ENCODE data around the gene PTPN2.
"Not testable (repeated sequence)": the region's sequence is repeated elsewhere in the genome, so short reads cannot be mapped to it uniquely, and the experiment has no call there.

PTPN2 gene

DNA sequence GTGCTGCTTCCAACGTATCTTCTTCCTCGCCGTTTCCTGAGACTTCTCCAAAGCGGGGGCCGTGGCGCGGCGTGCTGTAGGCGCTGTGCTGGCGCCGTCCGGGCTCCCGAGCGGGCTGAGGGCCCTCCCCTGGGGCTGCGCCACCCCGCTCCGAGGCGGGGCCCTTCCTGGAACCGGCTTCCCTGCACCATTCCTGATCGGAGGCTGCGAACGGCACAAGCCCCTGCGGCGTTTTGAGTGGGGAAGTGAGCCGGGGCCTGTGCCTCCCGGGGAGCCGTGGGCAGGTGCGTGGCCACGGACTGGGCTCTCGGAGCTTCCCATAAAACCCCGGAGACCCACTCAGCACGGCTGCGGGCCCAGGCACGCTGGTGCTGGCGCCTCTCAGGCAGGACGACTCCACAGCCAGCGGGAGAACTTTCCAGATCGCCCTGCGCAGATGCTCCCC is 106.5 kb downstream of the PTPN2 start:
- Histone ChIP-seq H3K36me3 (ENCODE audit: insufficient read depth) (no peaks in the 10 kb centered on the region), H4K20me1 (ENCODE audit: insufficient read depth) (no peaks in the 10 kb centered on the region), H2AFZ (ENCODE audit: low read depth) (no peak overlapping the region), H3K4me1 (ENCODE audit: low read depth, poor library complexity, severe bottlenecking) (no peaks in the 10 kb centered on the region), H3K4me2 (no peak overlapping the region), H3K27ac (no peak overlapping the region), H3K4me3 (IDR thresholded peaks at IDR 0.05; ENCODE audit: insufficient read depth, low read depth, low read length) (no peak overlapping the region), H3K79me2 (ENCODE audit: insufficient read depth, low read depth) (no peaks in the 10 kb centered on the region), H3K9ac (no peak overlapping the region), H3K27me3 (ENCODE audit: insufficient read depth, low read depth) (no peaks in the 10 kb centered on the region)
- TF ChIP-seq CTCF (conservative IDR thresholded peaks at IDR 0.05; ENCODE audit: low read depth, low read length): no peak

GRCh38 chr18:12776821-12777471 is 107.1 kb downstream of the PTPN2 start:
- no peak for TF ChIP-seq CTCF (conservative IDR thresholded peaks at IDR 0.05; ENCODE audit: low read depth, low read length)
- Histone ChIP-seq H3K27ac (no peak overlapping the region), H3K36me3 (ENCODE audit: insufficient read depth) (no peaks in the 10 kb centered on the region), H2AFZ (ENCODE audit: low read depth) (no peak overlapping the region), H3K4me3 (IDR thresholded peaks at IDR 0.05; ENCODE audit: insufficient read depth, low read depth, low read length) (no peak overlapping the region), H3K9ac (no peak overlapping the region), H3K79me2 (ENCODE audit: insufficient read depth, low read depth) (no peaks in the 10 kb centered on the region), H3K27me3 (ENCODE audit: insufficient read depth, low read depth) (no peaks in the 10 kb centered on the region), H3K4me1 (ENCODE audit: low read depth, poor library complexity, severe bottlenecking) (no peaks in the 10 kb centered on the region), H3K4me2 (no peak overlapping the region), H4K20me1 (ENCODE audit: insufficient read depth) (no peaks in the 10 kb centered on the region)

DNA sequence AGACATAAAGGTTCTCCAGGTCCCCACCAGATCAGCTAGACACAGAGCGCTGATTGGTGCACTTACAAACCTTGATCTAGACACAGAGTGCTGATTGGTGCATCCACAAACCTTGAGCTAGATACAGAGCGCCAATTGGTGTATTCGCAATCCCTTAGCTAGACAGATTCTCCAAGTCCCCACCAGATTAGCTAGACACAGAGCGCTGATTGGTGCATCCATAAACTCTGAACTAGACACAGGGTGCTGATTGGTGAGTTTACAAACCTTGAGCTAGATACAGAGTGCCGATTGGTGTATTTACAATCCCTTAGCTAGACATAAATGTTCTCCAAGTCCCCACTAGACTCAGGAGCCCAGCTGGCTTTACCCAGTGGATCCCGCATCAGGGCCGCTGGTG is 107.6 kb downstream of the PTPN2 start:
- not testable (repeated sequence) for H3K27ac ChIP-seq; H3K36me3 ChIP-seq (ENCODE audit: insufficient read depth); H4K20me1 ChIP-seq (ENCODE audit: insufficient read depth); H3K4me3 ChIP-seq (IDR thresholded peaks at IDR 0.05; ENCODE audit: insufficient read depth, low read depth, low read length); H3K27me3 ChIP-seq (ENCODE audit: insufficient read depth, low read depth); H3K9ac ChIP-seq; H3K4me1 ChIP-seq (ENCODE audit: low read depth, poor library complexity, severe bottlenecking); H3K4me2 ChIP-seq; H2AFZ ChIP-seq (ENCODE audit: low read depth); H3K79me2 ChIP-seq (ENCODE audit: insufficient read depth, low read depth)

GRCh38 chr18:12774982-12775381 is 109.1 kb downstream of the PTPN2 start:
- Histone ChIP-seq H3K36me3 (ENCODE audit: insufficient read depth) (no peaks in the 10 kb centered on the region), H3K4me1 (ENCODE audit: low read depth, poor library complexity, severe bottlenecking) (no peaks in the 10 kb centered on the region), H3K4me3 (IDR thresholded peaks at IDR 0.05; ENCODE audit: insufficient read depth, low read depth, low read length) (no peak overlapping the region), H2AFZ (ENCODE audit: low read depth) (no peak overlapping the region), H3K79me2 (ENCODE audit: insufficient read depth, low read depth) (no peaks in the 10 kb centered on the region), H3K27ac (no peak overlapping the region), H4K20me1 (ENCODE audit: insufficient read depth) (no peaks in the 10 kb centered on the region), H3K9ac (no peak overlapping the region), H3K4me2 (no peak overlapping the region), H3K27me3 (ENCODE audit: insufficient read depth, low read depth) (no peaks in the 10 kb centered on the region)
- TF ChIP-seq CTCF (conservative IDR thresholded peaks at IDR 0.05; ENCODE audit: low read depth, low read length): no peak

GRCh38 chr18:12773369-12773768 is 110.7 kb downstream of the PTPN2 start:
- H3K36me3 ChIP-seq (ENCODE audit: insufficient read depth): no peaks in the 10 kb centered on the region
- no peak overlapping the region for H3K27ac ChIP-seq
- no peaks in the 10 kb centered on the region for H3K27me3 ChIP-seq (ENCODE audit: insufficient read depth, low read depth)
- no peak overlapping the region for H3K4me3 ChIP-seq (IDR thresholded peaks at IDR 0.05; ENCODE audit: insufficient read depth, low read depth, low read length)
- no peaks in the 10 kb centered on the region for H4K20me1 ChIP-seq (ENCODE audit: insufficient read depth)
- TF ChIP-seq CTCF (conservative IDR thresholded peaks at IDR 0.05; ENCODE audit: low read depth, low read length): no peak
- no peak overlapping the region for H3K4me2 ChIP-seq
- H2AFZ ChIP-seq (ENCODE audit: low read depth): no peak overlapping the region
- no peak overlapping the region for H3K9ac ChIP-seq
- no peaks in the 10 kb centered on the region for H3K79me2 ChIP-seq (ENCODE audit: insufficient read depth, low read depth)
- H3K4me1 ChIP-seq (ENCODE audit: low read depth, poor library complexity, severe bottlenecking): no peaks in the 10 kb centered on the region

Measured in KMS-11 (cell line).